COLO668 (cell line): ENCODE results near the gene NELFB.
"Not testable (repeated sequence)": the region's sequence is repeated elsewhere in the genome, so short reads cannot be mapped to it uniquely, and the experiment has no call there.

Experiments
- DNase-seq: peaks from one replicate; lab custom pipeline; 2025; ENCODE audit not compliant: unreplicated experiment; lab: John Stamatoyannopoulos, UW

The NELFB gene

GRCh38 chr9:137234758-137235423 is 20.2 kb upstream of the NELFB start:
- no peak for DNase-seq

GRCh38 chr9:137235424-137236237 is 19.5 kb upstream of the NELFB start:
- DNase-seq, result no peak

DNA sequence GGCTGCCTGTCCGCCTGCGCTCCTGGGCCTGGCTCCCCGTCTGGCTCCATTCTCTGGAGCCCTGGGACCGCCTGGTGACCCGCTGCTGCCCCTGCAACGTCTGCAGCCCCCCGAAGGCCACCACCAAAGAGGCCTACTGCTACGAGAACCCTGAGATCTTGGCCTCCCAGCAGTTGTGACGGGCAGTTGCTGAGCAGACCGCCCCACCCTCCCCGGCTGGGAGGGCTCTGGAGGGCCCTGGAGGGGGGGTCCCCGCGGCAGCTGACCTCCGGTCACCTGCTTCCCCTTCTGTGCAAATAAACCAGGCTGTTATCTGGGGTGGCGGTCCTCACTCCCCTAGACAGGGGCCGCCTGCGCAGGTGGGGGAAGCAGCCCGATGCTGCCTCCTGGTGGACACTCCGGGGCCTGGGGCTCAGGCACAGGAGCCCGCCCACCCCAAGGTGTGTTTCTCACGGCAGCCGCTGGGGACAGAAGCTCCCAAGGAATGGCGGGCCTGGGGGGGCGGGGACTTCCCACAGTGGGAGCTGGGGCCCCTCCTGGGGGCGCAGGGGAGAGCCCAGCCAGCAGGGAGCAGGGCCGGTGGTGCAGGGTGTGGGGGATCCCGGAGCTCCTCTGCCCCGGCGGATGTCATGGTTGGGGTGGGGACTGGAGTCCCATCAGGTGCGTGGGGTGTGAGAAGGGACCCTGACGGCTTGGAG is 18.7 kb upstream of the NELFB start:
- DNase-seq, result peak; percentile 95

- DNase-seq, result peak; percentile 81
Measured at GRCh38 chr9:137236936-137237421, 18.1 kb upstream of the NELFB start.

- DNase-seq, result peak; percentile 94
Measured at GRCh38 chr9:137237759-137238726, 17.1 kb upstream of the NELFB start.

DNA sequence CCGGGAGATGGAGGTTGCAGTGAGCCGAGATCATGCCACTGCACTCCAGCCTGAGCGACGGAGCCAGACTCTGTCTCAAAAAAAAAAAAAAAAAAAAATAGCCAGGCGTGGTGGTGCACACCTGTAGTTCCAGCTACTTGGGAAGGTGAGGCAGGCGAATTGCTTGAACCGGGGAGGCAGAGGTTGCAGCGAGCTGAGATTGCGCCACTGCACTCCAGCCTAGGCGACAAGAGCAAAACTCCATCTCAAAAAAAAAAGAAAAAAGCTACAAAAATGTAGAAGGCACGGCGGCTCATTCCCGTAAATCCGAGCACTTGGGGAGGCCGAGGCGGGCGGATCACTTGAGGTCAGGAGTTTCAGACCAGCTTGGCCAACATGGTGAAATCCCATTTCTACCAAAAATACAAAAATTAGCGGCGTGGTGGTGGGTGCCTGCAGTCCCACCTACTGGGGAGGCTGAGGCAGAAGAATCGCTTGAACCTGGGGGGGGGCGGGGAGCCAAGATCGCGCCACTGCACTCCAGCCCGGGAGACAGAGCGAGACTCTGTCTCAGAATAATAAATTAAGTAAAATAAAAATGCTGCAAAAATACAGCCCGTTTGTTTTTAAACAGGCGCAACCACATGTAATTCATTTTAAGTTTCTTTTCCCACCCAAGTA is 15.5 kb upstream of the NELFB start:
- not testable (repeated sequence) for DNase-seq

GRCh38 chr9:137240318-137240840 is 14.7 kb upstream of the NELFB start:
- peak; percentile 91 for DNase-seq

GRCh38 chr9:137240841-137241489 is 14.2 kb upstream of the NELFB start, which contains the start of gene TUBB4B:
TSS of gene TUBB4B (plus strand) at chr9:137241287. CDS start at chr9:137241361, 74 bp downstream.
- peak; percentile 99 for DNase-seq

DNA sequence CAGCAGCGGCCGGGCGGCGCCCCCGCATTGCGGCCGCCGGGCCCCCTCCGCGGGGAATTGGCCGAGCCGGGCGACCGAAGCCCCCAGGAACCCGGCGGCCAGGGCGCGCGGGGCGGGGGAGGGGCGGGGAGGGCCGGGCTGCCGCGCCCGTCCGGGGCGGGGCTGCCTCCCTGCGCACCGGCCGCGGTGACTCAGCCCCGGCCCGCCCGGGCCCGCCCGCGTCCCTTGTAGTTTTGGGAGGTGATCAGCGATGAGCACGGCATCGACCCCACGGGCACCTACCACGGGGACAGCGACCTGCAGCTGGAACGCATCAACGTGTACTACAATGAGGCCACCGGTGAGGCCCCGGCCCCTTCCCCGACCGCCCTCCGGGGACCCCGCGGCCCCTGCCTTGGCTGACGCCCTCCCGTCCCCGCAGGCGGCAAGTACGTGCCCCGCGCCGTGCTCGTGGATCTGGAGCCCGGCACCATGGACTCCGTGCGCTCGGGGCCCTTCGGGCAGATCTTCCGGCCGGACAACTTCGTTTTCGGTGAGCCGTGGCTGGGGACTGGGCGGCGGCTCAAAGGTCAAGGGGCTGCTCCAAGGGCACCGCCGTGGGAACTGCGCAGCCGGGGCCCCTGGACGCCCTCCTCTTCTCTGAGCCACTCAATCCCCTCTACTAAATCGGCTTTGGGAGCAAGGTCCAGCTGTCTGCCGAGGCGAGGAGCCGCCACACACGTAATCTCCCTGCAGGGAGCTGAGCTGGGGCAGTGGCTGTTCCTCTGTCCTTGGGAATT is 13.4 kb upstream of the NELFB start:
- DNase-seq, result peak; percentile 68

DNA sequence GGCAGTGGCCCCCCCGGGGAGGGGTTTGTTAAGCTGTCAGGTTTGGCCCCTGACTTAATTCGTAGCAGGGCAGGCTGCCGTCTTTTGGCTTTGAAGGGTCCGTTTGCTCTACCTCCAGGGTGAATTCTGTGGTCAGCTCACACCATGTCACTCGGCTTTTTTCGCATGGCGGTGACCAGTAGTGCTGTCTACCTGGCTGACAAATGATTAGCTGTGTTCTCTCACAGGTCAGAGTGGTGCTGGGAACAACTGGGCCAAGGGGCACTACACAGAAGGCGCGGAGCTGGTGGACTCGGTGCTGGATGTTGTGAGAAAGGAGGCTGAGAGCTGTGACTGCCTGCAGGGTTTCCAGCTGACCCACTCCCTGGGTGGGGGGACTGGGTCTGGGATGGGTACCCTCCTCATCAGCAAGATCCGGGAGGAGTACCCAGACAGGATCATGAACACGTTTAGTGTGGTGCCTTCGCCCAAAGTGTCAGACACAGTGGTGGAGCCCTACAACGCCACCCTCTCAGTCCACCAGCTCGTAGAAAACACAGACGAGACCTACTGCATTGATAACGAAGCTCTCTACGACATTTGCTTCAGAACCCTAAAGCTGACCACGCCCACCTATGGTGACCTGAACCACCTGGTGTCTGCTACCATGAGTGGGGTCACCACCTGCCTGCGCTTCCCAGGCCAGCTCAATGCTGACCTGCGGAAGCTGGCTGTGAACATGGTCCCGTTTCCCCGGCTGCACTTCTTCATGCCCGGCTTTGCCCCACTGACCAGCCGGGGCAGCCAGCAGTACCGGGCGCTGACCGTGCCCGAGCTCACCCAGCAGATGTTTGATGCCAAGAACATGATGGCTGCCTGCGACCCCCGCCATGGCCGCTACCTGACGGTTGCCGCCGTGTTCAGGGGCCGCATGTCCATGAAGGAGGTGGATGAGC is 12.6 kb upstream of the NELFB start:
- DNase-seq, result no peak

- not testable (repeated sequence) for DNase-seq
Measured at GRCh38 chr9:137243266-137243625, 11.9 kb upstream of the NELFB start.

DNA sequence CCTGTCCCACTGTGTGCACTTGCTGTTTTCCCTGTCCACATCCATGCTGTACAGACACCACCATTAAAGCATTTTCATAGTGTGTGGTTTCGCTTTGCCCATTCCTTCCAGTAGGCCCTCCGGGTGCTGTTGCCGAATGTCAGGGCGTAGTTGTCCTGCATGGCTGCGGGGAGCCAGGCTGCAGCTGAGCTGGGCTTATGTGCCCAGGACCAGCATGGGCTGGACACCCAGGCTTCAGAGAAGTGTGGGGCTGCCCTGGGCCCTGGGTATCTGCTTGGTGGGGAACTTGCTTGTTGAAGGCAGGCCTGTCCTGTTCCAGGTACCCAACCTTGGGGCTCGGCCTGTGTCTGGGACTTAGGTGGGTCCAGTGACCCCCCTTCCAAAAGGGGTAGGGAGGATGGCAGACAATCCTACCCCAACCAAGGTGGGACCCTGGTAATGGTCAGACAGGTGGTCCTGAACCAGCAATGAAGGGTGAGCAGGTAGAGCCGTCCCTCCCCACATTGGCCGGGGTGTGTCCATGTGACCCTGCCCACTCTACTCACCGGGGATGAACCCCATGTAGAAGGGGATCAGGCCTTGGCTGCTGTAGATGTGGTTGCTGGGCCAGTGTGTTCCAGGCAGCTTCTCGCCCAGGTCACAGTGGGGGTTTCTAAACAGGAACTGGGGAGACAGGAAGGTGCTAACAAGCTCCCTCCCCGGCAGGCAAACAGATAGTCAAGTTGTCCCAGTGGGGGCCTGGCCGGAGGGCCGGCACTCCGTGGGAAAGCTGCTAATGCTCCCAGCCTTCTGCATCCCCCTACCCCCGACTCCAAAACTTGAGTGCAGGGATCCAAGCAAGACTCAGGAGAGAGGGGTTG is 11.3 kb upstream of the NELFB start:
- peak; percentile 63 for DNase-seq

GRCh38 chr9:137244486-137245449 is 10.4 kb upstream of the NELFB start:
- peak; percentile 73 for DNase-seq

GRCh38 chr9:137245450-137246421 is 9.4 kb upstream of the NELFB start:
- DNase-seq, result peak; percentile 38
